GM21737 (cell line): ENCODE results near the gene RGS19.

Experiments used
- ATAC-seq: cut with Tn5 transposase; IDR thresholded peaks from one replicate; pipeline ENCODE4 v1.9.1; 2021; ENCODE audit warnings: mild to moderate bottlenecking, moderate library complexity; ENCODE audit not compliant: unreplicated experiment

Gene RGS19

GRCh38 chr20:64077876-64078551, 1.3 kb downstream of the RGS19 start:
- no peak for ATAC-seq

- no peak for ATAC-seq
These were observed 1.8 kb downstream of the RGS19 start for GRCh38 chr20:64077541-64077875.

GRCh38 chr20:64077094-64077493, 2.2 kb downstream of the RGS19 start:
- no peak for ATAC-seq

DNA sequence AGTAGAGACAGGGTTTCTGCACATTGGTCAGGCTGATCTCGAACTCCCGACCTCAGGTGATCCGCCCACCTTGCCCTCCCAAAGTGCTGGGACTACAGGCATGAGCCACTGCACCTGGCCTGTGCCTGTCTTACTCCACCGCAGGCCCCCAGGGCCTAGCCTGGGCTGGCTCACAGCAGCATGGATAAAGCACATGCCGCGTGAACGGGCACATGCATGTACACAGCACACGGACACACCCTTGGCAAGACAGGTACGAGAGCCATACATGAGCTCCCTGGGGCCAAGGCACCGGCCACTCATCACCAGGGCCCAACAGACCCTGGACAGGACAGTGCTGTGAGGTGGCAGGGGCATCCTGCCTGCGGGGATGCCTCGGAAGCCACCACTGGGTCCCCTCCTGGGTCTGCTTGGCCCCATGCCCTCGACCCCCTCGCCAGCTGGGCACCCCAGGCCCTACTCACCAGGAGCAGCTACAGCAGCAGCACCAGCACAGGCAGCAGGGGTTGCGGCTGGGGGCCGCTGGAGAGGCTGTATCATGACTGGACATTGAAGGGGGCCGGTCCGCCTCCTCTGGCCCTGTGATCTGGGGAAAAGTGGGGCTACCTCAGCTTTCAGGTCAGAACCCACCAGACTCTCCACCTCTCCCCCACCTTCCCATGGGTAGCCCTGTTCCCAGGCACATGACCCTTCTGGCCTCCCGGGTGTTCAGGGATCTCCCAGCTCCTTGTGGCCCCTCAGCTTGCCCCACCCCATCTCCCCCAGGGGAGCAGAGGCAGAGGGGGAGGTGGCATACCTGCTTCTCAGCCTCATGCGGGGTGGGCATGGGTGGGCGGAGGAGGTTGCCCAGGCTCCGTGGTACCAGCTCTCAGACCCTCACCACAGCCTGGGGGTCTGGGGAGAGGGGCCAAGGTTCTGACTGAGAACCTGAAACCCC, 3.0 kb downstream of the RGS19 start:
- ATAC-seq = no peak

DNA sequence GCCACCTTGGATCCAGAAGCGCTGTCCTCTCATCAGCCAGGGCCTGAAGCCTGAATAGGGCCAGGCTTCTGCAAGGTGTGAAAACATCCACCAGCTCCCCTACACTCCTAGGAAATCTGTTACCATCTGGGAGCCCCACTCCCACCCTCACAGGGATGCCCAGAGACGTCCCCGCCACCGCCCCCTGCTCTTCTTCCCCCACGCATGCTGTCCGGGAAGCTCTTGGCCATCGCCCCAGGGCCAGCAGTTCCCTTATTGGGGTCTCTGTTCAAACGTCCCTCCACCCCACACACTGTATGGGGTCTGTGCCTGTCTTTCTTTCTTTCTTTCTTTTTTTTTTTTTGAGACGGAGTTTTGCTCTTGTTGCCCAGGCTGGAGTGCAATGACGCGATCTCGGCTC, 3.8 kb downstream of the RGS19 start:
- no peak for ATAC-seq

- ATAC-seq = no peak
These were observed 4.4 kb downstream of the RGS19 start for GRCh38 chr20:64074963-64075362.

DNA sequence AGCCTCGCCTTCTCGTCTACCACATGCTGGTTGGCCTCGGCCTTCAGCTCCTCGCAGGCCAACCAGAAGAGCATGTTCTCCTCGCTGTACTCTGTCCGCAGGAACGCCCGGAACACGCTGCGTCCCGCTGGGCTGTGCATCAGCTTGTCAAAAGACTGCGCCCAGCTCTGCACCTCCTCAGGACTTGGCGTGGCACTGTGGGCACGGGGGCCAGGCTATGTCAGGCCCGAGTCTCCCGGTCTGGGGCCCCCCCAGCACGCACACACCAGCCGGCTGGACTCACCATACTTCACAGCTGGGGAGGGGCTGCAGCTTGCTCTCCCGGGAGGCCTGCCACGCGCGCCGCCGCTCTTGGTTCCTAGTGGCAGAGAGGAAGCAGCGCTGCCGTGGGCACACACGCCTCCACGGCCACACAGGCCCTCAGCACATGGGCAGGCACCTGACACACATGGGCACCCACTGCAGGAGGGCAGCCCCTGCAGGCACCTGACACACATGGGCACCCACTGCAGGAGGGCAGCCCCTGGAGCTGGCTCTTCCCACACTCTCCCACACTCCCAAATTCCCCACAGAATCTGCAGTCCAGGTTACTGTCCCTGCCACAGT, 5.0 kb downstream of the RGS19 start:
- no peak for ATAC-seq

- ATAC-seq = no peak
These were observed 5.7 kb downstream of the RGS19 start for GRCh38 chr20:64073476-64074183.

DNA sequence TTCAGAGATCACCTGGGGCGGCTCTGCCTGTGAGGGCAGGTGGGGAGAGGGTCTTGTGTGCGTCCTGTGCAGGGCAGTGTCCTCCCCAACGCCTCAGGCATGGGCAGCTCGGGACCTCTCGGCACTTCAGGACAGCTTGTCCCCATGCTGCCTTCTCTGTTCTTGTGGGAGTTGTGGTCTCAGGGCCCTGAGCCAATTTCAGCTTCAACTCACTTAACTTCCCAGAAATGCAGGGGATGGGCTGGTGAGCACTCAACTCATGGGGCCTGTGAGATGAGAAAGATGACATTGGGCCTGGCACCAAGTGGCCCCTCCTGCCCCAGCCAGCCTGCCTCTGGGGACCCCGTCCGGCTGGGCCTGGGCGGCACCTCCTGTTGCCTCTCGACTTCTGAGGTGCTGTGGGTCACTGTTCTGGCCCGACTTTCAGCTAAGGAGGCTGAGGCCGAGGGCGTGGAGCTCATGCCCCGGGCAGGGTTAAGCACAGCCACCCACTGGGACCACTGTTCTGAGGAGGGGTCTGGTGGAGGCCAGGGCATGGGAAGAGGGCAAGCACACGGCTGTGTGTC, 6.7 kb downstream of the RGS19 start:
- no peak for ATAC-seq

GRCh38 chr20:64071341-64072332, 7.7 kb downstream of the RGS19 start:
- no peak for ATAC-seq

DNA sequence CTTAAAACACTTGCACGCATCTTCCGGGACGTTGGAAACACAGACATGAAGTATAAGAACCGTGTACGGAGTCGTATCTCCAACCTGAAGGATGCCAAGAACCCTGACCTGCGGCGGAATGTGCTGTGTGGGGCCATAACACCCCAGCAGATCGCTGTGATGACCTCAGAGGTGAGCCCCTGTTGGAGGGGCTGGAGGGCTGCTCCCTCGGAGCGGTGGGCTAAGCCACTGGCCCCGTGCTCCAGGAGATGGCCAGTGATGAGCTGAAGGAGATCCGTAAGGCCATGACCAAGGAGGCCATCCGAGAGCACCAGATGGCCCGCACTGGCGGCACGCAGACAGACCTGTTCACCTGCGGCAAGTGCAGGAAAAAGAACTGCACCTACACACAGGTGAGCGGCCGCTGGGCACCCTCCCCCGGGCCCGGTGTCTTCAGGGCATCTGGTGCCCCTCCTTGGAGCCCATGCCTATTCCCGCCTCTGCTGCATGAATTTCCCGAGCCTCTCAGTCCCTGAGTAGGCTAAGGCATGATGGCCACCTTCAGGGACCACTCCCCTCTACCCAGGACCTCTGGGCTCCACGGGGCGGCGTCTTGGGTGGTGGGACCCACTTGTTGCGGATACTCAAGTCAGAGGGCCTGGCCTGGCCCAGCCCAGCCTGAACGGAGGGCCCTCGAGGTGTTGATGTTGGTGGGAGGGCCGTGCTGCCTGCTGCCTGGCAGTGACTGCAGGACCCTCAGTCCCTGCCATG, 8.9 kb downstream of the RGS19 start:
- no peak for ATAC-seq

- no peak for ATAC-seq
These were observed 9.6 kb downstream of the RGS19 start for GRCh38 chr20:64069614-64070243.

GRCh38 chr20:64069209-64069613, 10.1 kb downstream of the RGS19 start:
- ATAC-seq = no peak

DNA sequence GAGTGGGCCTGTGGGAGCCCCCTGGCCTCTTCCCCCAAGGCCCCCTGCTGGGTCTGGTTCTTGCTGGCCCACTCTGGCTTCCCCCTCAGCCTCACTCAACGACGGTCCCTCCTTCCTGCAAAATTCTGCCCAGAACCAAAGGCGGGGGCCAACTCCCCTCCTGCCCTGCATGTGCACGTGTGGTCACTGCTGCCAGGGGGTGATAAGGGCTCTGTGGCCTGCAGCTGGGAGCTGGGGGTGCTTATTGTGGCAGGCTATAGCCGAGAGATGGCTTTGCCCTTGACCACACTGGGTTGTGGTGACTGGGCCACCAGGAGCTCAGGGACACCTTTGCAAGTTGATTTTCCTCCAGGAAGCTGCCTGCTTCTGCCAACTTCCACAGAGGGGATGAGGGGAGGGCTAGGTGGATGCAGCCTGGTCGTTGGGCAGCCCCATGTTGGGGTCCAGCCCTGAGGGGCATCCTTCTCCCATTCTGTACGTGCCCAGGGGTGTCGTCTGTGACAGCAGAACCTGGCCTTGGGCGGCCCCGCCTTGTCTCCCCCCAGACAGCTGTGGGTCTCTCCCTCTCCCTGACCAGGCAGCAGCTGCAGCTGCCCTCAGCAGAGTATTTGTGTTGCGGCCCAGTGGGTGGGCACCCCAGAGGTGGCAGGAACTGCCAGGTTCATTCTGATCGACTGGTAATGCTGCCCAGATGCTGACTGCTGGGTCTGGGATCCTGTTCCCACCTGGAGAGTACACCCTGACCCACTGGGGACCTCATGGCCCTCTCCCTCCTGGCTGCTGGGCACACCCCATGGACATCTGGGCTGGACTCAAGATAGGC, 10.7 kb downstream of the RGS19 start:
- ATAC-seq = no peak

- no peak for ATAC-seq
These were observed 11.5 kb downstream of the RGS19 start for GRCh38 chr20:64067733-64068307.

DNA sequence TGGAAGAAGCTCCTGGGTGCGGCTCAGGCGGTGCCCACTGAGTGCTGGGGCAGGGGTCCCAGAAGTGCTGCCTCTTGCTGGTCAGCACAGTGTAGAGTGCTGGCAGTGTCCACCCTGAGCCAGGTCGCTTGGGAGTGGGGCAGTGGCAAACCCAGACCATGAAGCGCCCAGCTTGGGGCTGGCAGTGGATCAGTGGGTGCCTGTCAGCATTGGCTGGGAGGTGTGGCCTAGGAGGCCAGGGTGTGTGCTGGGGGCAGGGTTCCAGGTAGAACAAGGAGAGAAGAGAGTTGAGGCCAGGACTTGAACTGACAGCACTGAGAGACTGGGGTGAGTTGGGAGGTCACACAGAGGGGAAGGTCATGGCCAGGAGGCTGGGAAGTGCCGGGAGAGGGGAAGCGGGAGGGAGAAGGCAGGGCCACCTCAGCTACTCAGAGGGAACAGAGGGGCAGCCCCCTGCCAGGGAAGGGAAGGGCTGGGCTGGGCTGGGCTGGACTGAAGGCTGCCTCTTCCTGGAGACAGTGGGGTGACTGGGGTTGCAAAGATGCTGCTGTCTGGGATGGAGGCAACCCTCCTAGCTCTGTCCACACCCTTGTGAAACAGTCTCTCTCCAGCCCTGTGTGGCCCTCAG, 12.2 kb downstream of the RGS19 start:
- ATAC-seq = no peak

GRCh38 chr20:64065974-64066343, 13.4 kb downstream of the RGS19 start:
- peak; percentile 46 for ATAC-seq
